Adrenal gland (tissue), 5 donors: ENCODE data around the gene MRNIP.

ENCODE experiments used
- CTCF ChIP-seq, 6 experiments: fragments of 450-650 bp in 4 of 6; fragments of 200-600 bp in 2 of 6; sonication (generic) in 1 of 6; IDR thresholded peaks; 1 replicate in 5 of 6; 2 replicates in 1 of 6; pipeline versions ENCODE4 v1.5.1 to v1.8.0; 2016 to 2021; ENCODE audit warnings: antibody characterized with exemption in 6 of 6, mild to moderate bottlenecking in 2 of 6, moderate library complexity in 1 of 6
- POLR2A ChIP-seq, 2 donors: fragments of 450-650 bp; IDR thresholded peaks; one replicate each; pipeline ENCODE4 v1.6.1; 2017; ENCODE audit warnings: antibody characterized with exemption in 2 of 2, mild to moderate bottlenecking in 2 of 2, moderate library complexity in 1 of 2
- donor health status: DM: no; HTN: no; CAD: no.

- no peak for TF ChIP-seq CTCF (IDR thresholded peaks at IDR 0.05)
- TF ChIP-seq POLR2A (IDR thresholded peaks at IDR 0.05): no peak
These were observed 23.7 kb upstream of the MRNIP start for GRCh38 chr5:179882338-179882737.
